ENCODE data around the gene ZKSCAN3. TPM values are rescaled to one million over a fixed set of nuclear protein-coding genes. Genes with fewer than 3 reads are reported as not detected.

The ZKSCAN3 gene
- total and polyA plus RNA-seq, 2 experiments from 2014 or later, result 1.6 to 3.0 TPM

- no peak overlapping the region for H3K27ac ChIP-seq
- 16% methylated on average over 24 of the region's 24 CpGs for whole genome bisulfite sequencing, 2 experiments (ENCODE audit: low coverage in 1 of 2, low lambda C conversion rate in 2 of 2, missing lambda C conversion rate in 2 of 2)
- no peaks in the 10 kb centered on the region for H3K79me2 ChIP-seq (ENCODE audit: insufficient read depth)
- peak overlapping the region; percentile 95 for H3K4me3 ChIP-seq
- peaks cover 6% of the 10 kb centered on the region; the same call in 1 of the 2 replicates for H3K4me1 ChIP-seq (ENCODE audit: insufficient read depth)
- H3K36me3 ChIP-seq (ENCODE audit: low read depth), result no peaks in the 10 kb centered on the region
- H3K27me3 ChIP-seq (replicated peaks; ENCODE audit: insufficient read depth), result no peaks in the 10 kb centered on the region
- H3K9me3 ChIP-seq (ENCODE audit: low read depth), result no peaks in the 10 kb centered on the region
- H2AFZ ChIP-seq, result peak overlapping the region; percentile 98
- no peaks in the 10 kb centered on the region; the same call in 1 of the 2 replicates for H3F3A ChIP-seq (ENCODE audit: insufficient read depth)
- TF ChIP-seq EZH2 (IDR thresholded peaks at IDR 0.05; ENCODE audit: insufficient read depth, poor library complexity, severe bottlenecking), result no peak
- no peak for TF ChIP-seq EZH2phosphoT487 (IDR thresholded peaks at IDR 0.05; ENCODE audit: insufficient read depth, low read depth)
- H3K4me2 ChIP-seq (ENCODE audit: unreplicated experiment), result peak overlapping the region; percentile 99
- no peaks in the 10 kb centered on the region for H3K9me2 ChIP-seq (ENCODE audit: insufficient read depth)
- in situ Hi-C loops (cut with MboI), result no loop called here
- DNase-seq, result no peak
- peak overlapping the region; percentile 80 for H3K9ac ChIP-seq
- H4K20me1 ChIP-seq (ENCODE audit: insufficient read depth), result no peaks in the 10 kb centered on the region
These were observed 13.2 kb upstream of the ZKSCAN3 start for GRCh38 chr6:28336284-28337120.

GRCh38 chr6:28337121-28337520 is 12.6 kb upstream of the ZKSCAN3 start:
- Histone ChIP-seq H3K9me3 (ENCODE audit: low read depth) (no peaks in the 10 kb centered on the region), H3K79me2 (ENCODE audit: insufficient read depth) (no peaks in the 10 kb centered on the region), H3K9me2 (ENCODE audit: insufficient read depth) (no peaks in the 10 kb centered on the region), H3K4me3 (no peak overlapping the region), H3F3A (ENCODE audit: insufficient read depth) (no peaks in the 10 kb centered on the region; the same call in 1 of the 2 replicates), H3K4me2 (ENCODE audit: unreplicated experiment) (no peak overlapping the region), H4K20me1 (ENCODE audit: insufficient read depth) (no peaks in the 10 kb centered on the region), H2AFZ (no peak overlapping the region), H3K27me3 (replicated peaks; ENCODE audit: insufficient read depth) (no peaks in the 10 kb centered on the region), H3K4me1 (ENCODE audit: insufficient read depth) (peaks cover 6% of the 10 kb centered on the region; the same call in 1 of the 2 replicates), H3K27ac (no peak overlapping the region), H3K9ac (no peak overlapping the region), H3K36me3 (ENCODE audit: low read depth) (no peaks in the 10 kb centered on the region)
- in situ Hi-C loops (cut with MboI), result no loop called here
- TF ChIP-seq EZH2phosphoT487 (IDR thresholded peaks at IDR 0.05; ENCODE audit: insufficient read depth, low read depth), result no peak
- TF ChIP-seq EZH2 (IDR thresholded peaks at IDR 0.05; ENCODE audit: insufficient read depth, poor library complexity, severe bottlenecking), result no peak
- DNase-seq, result no peak

- Histone ChIP-seq H3K4me3 (no peak overlapping the region), H3K9me3 (ENCODE audit: low read depth) (no peaks in the 10 kb centered on the region), H3K79me2 (ENCODE audit: insufficient read depth) (no peaks in the 10 kb centered on the region), H3K4me1 (ENCODE audit: insufficient read depth) (peaks cover 6% of the 10 kb centered on the region; the same call in 1 of the 2 replicates), H3K36me3 (ENCODE audit: low read depth) (no peaks in the 10 kb centered on the region), H3F3A (ENCODE audit: insufficient read depth) (no peaks in the 10 kb centered on the region; the same call in 1 of the 2 replicates), H3K27me3 (replicated peaks; ENCODE audit: insufficient read depth) (no peaks in the 10 kb centered on the region), H3K9ac (no peak overlapping the region), H2AFZ (no peak overlapping the region), H3K4me2 (ENCODE audit: unreplicated experiment) (no peak overlapping the region), H4K20me1 (ENCODE audit: insufficient read depth) (no peaks in the 10 kb centered on the region), H3K27ac (no peak overlapping the region), H3K9me2 (ENCODE audit: insufficient read depth) (no peaks in the 10 kb centered on the region)
- WGBS, 2 experiments (ENCODE audit: low coverage in 1 of 2, low lambda C conversion rate in 2 of 2, missing lambda C conversion rate in 2 of 2), result 0 to 15% methylated on average over 1 of the region's 1 CpG
- in situ Hi-C loops (cut with MboI), result no loop called here
- TF ChIP-seq EZH2phosphoT487 (IDR thresholded peaks at IDR 0.05; ENCODE audit: insufficient read depth, low read depth) (no peak), EZH2 (IDR thresholded peaks at IDR 0.05; ENCODE audit: insufficient read depth, poor library complexity, severe bottlenecking) (no peak)
- DNase-seq, result no peak
These were observed 9.2 kb upstream of the ZKSCAN3 start for GRCh38 chr6:28340310-28341095.

- H3K9ac ChIP-seq, result no peak overlapping the region
- no peak overlapping the region for H3K4me2 ChIP-seq (ENCODE audit: unreplicated experiment)
These were observed 5.7 kb upstream of the ZKSCAN3 start for GRCh38 chr6:28343898-28344677.

More at GRCh38 chr6:28343898-28344677, 5.7 kb upstream of the ZKSCAN3 start:
- no peaks in the 10 kb centered on the region for H3K9me3 ChIP-seq (ENCODE audit: low read depth)
- no peaks in the 10 kb centered on the region for H3K79me2 ChIP-seq (ENCODE audit: insufficient read depth)
- TF ChIP-seq EZH2 (IDR thresholded peaks at IDR 0.05; ENCODE audit: insufficient read depth, poor library complexity, severe bottlenecking) (no peak), EZH2phosphoT487 (IDR thresholded peaks at IDR 0.05; ENCODE audit: insufficient read depth, low read depth) (no peak)
- no peaks in the 10 kb centered on the region for H3K36me3 ChIP-seq (ENCODE audit: low read depth)
- no peak overlapping the region for H2AFZ ChIP-seq
- H3K4me3 ChIP-seq, result no peak overlapping the region
- H4K20me1 ChIP-seq (ENCODE audit: insufficient read depth), result no peaks in the 10 kb centered on the region
- no peaks in the 10 kb centered on the region for H3K9me2 ChIP-seq (ENCODE audit: insufficient read depth)
- H3K27ac ChIP-seq, result no peak overlapping the region
- H3K27me3 ChIP-seq (replicated peaks; ENCODE audit: insufficient read depth), result 0 out of 2 replicates have a peak, but pooled peaks cover 6% of the 10 kb centered on the region
- no peaks in the 10 kb centered on the region for H3F3A ChIP-seq (ENCODE audit: insufficient read depth)
- H3K4me1 ChIP-seq (ENCODE audit: insufficient read depth), result 0 out of 2 replicates have a peak, but pooled peaks cover under 1% of the 10 kb centered on the region
- DNase-seq, result no peak
- WGBS, 2 experiments (ENCODE audit: low coverage in 1 of 2, low lambda C conversion rate in 2 of 2, missing lambda C conversion rate in 2 of 2), result 10 to 15% methylated on average over 1 of the region's 1 CpG
- in situ Hi-C loops (cut with MboI), result no loop called here
